Subcutaneous adipose tissue (tissue), 4 donors: ENCODE measurements around the gene SSBP3. TPM values are rescaled to one million over a fixed set of nuclear protein-coding genes. Genes with fewer than 3 reads are reported as not detected.

Source experiments
- total RNA-seq, 4 donors: library from RNA; depleted of rRNA; stranded (reverse); fragments of >200 nt; gene quantifications; one replicate each; pipeline ENCODE4 v1.1.0, GENCODE V29; 2016
- TF ChIP-seq, protein P1 (sequence below): fragments of 450-650 bp; IDR thresholded peaks from one replicate; pipeline ENCODE4 v1.5.1; 2016; ENCODE audit warnings: low read depth, mild to moderate bottlenecking, control low read depth, antibody characterized with exemption, moderate library complexity

The SSBP3 gene
- total RNA-seq, 4 donors from 2014 or later = 19.7 to 28.1 (median 25.1) TPM

DNA sequence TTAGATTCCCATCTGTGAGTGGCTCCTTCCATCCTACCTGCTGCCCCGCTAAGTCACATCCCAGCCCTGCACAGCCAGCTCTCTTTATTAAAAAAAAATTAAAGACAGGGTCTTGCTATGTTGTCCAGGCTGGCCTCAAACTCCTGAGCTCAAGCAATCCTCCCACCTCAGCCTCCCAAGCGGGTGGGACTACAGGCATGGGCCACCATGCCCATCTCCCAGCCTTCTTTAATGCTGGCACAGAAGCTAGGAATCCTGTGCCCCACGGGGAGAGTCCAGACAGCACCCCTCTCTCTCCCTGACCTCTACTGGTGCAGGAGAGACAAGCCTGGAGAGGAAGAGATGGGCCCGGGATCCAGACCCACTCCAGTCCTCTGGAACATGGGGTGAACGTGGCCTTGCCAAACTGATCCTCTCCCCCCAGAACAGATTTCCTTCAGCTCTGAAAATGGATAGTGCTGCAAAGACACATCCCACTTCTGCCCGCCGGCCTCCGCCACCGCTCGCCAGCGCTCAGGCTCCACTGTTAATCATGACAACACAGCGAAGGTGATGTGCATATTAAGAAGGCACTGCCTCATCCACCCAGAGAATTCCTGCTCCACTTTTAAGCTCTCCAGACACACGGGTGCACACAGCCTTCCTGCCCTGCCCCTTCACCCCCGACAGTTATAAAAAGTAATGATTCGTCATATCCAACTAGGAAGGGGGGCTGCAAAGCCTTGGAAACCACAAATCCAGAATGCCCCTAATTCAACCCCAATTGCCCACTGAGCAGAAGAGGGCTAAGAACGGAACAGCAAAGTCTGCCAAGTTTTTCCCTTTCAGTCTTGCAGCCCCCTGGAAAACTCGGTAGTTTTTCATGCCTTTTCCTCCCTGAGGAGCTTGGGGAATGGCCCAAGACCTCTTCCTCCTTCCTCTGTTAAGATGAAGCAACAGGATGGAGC lies 138.1 kb downstream of the SSBP3 start:
- TF ChIP-seq, protein P1, sequence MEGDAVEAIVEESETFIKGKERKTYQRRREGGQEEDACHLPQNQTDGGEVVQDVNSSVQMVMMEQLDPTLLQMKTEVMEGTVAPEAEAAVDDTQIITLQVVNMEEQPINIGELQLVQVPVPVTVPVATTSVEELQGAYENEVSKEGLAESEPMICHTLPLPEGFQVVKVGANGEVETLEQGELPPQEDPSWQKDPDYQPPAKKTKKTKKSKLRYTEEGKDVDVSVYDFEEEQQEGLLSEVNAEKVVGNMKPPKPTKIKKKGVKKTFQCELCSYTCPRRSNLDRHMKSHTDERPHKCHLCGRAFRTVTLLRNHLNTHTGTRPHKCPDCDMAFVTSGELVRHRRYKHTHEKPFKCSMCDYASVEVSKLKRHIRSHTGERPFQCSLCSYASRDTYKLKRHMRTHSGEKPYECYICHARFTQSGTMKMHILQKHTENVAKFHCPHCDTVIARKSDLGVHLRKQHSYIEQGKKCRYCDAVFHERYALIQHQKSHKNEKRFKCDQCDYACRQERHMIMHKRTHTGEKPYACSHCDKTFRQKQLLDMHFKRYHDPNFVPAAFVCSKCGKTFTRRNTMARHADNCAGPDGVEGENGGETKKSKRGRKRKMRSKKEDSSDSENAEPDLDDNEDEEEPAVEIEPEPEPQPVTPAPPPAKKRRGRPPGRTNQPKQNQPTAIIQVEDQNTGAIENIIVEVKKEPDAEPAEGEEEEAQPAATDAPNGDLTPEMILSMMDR = no peak

DNA sequence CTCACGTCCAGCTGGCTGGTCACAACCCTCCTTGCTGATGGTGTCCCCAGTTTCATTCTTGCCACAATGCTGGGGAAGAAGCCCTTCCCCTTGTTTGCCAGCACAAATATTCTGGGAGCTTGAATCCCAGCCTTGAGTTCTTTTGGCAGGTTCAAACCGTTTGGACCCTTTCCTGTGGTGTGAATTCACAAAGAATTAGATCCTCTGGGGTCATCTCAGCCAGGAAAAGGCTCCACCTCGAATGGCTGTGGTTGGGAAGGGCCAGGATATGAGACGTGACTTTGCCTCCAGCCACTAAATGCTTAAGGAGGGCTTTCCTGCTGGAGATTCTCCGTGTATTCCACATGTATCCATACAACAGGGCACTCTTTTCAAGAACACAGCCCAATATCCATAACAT lies 139.3 kb downstream of the SSBP3 start:
- TF ChIP-seq, protein P1 = no peak

DNA sequence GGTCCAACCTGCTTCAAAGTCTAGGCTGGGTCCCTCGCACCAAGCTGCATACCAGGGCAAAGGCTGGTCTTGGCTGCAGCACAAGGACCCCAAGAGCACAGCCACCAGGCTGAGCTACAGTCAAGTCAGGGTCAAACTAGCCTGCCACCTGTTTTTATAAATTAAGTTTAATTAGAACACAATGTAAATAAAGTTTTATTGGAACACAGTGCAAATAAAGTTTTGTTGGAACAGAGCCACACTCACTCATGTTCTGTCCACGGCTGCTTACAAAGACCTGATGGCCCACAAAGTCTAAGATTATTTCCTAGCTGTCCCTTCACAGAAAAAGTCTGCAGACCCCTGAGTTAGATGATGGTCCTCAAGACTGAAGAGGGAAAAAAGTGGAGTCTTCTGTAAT lies 140.0 kb downstream of the SSBP3 start:
- TF ChIP-seq, protein P1 = no peak

DNA sequence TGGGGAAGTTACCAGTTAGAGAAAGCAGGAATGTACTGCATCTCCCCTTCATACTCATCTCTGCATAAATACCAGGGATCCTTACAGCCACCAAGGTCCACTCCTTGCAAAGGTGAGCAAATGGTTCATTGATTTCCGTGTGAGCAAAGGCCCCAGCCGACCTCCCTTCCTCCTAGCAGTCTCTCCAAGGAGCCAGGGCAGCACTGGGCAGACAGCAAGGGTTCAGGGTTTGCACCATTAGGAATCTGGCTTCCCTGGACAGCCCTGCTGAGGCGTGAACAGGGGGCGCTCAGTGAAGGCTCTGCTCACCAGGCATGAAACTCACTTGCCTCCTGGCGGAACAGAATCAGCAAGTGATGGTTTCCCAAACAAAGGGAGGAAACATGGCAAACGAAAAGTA lies 140.5 kb downstream of the SSBP3 start:
- TF ChIP-seq, protein P1 = no peak

DNA sequence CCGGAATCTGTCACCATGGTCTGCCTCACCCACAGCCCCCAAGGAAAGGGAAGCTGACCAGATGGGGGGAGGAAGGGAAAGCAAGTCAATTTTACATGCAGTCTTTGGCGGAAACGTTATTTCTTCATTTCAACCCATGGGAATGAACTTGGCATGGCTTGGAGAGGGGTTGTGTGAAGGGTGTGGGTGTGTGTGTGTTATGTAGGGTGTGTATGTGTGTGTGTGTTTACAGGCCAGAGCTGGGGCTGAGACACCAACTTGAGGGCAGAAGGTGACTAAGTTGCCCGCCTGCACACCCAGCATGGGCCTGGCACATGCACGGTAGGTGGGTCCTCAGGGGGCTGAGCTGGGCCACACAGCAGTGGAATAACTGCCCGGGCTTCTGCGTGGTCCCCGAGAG lies 141.1 kb downstream of the SSBP3 start:
- TF ChIP-seq, protein P1 = no peak

DNA sequence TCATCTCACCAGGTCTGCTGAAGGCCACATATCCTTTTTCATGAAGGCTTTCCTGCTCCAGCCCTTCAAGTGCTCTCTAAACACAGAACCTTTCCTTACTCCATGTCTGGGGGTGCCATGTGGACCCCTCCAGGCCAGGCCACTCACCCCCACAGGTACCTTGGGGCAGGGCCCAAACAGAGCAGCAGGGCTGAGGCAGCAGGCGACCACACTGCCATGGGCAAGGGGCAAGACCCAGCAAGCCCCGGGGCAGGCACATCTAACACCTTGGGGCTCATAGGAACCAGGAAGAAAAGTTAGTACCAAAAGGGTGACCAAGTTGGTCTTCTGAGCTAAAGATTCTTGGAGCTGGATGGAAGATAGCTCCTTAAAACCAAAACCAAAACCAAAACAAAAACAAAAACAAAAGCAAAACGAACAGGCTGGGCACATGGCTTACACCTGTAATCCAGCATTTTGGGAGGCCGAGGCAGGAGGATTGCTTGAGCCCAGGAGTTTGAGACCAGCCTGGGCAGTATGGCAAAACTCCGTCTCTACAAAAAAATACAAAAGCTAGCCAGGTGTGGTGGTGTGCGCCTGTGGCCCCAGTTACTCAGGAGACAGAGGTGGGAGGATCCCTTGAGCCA lies 142.5 kb downstream of the SSBP3 start:
- TF ChIP-seq, protein P1 = no peak

DNA sequence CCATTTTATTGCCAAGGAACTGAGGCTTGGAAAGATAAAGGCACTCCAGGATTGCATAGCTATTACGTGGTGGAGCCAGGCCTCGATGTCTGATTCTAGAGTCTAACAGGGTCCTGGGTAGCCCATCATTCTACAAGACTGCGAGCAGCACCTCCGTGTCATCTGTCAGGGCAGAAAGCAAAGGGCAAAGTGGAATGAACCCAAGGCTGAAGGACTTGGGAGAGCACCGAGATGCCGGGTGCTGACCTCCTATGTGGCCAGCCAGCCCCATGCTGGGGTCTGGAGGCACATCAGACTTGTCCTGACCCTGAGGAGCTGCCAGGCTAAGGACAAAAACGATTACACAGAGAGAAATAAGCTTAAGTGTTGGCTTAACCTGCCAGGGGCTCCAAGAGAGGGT lies 143.9 kb downstream of the SSBP3 start:
- TF ChIP-seq, protein P1 = no peak
